OCI-M2 (cell line): Measurements from ENCODE around the gene UHRF1.

Source experiments
- DNase-seq: peaks from one replicate; lab custom pipeline; 2025; ENCODE audit not compliant: unreplicated experiment; lab: John Stamatoyannopoulos, UW

UHRF1 gene

GRCh38 chr19:4987256-4987655 is 78.0 kb downstream of the UHRF1 start:
- peak; percentile 13 for DNase-seq

- no peak for DNase-seq
Observed at GRCh38 chr19:4987692-4988370, 78.5 kb downstream of the UHRF1 start.

- DNase-seq = no peak
Observed at GRCh38 chr19:4988770-4989251, 79.5 kb downstream of the UHRF1 start.

GRCh38 chr19:4990306-4990705 is 81.0 kb downstream of the UHRF1 start:
- DNase-seq = no peak

- DNase-seq = no peak
Observed at GRCh38 chr19:4991538-4991937, 82.2 kb downstream of the UHRF1 start.

- no peak for DNase-seq
Observed at GRCh38 chr19:4991996-4992698, 82.8 kb downstream of the UHRF1 start.

GRCh38 chr19:4993683-4994082 is 84.4 kb downstream of the UHRF1 start:
- DNase-seq = no peak

- no peak for DNase-seq
Observed at GRCh38 chr19:4996701-4997100, 87.4 kb downstream of the UHRF1 start.

- DNase-seq = no peak
Observed at GRCh38 chr19:4997297-4997696, 88.0 kb downstream of the UHRF1 start.

- DNase-seq = no peak
Observed at GRCh38 chr19:5000120-5000611, 90.9 kb downstream of the UHRF1 start.

- no peak for DNase-seq
Observed at GRCh38 chr19:5001615-5002014, 92.3 kb downstream of the UHRF1 start.

- no peak for DNase-seq
Observed at GRCh38 chr19:5002143-5002542, 92.8 kb downstream of the UHRF1 start.

- DNase-seq = no peak
Observed at GRCh38 chr19:5003781-5004180, 94.5 kb downstream of the UHRF1 start.

- DNase-seq = no peak
Observed at GRCh38 chr19:5005096-5005495, 95.8 kb downstream of the UHRF1 start.

- DNase-seq = no peak
Observed at GRCh38 chr19:5006201-5006600, 96.9 kb downstream of the UHRF1 start.

GRCh38 chr19:5006821-5007220 is 97.5 kb downstream of the UHRF1 start:
- no peak for DNase-seq
